ENCODE measurements around the gene NPAS1. TPM values are rescaled to one million over a fixed set of nuclear protein-coding genes. Genes with fewer than 3 reads are reported as not detected.
"Not testable (repeated sequence)": the region's sequence is repeated elsewhere in the genome, so short reads cannot be mapped to it uniquely, and the experiment has no call there.

The NPAS1 gene
- total RNA-seq, 1 donor from 2014 or later: 2.0 TPM

- DNase-seq (ENCODE audit: low read depth): no peak
Measured at GRCh38 chr19:47074621-47075020, 55.0 kb downstream of the NPAS1 start.

GRCh38 chr19:47075179-47075810 is 55.7 kb downstream of the NPAS1 start:
- DNase-seq (ENCODE audit: low read depth): no peak

- DNase-seq (ENCODE audit: low read depth): no peak
Measured at GRCh38 chr19:47075941-47076340, 56.3 kb downstream of the NPAS1 start.

GRCh38 chr19:47078351-47078750 is 58.7 kb downstream of the NPAS1 start:
- DNase-seq (ENCODE audit: low read depth): not testable (repeated sequence)

- no peak for DNase-seq (ENCODE audit: low read depth)
Measured at GRCh38 chr19:47081095-47081494, 61.5 kb downstream of the NPAS1 start.

GRCh38 chr19:47082493-47082892 is 62.9 kb downstream of the NPAS1 start:
- no peak for DNase-seq (ENCODE audit: low read depth)

GRCh38 chr19:47084879-47085439 is 65.3 kb downstream of the NPAS1 start:
- DNase-seq (ENCODE audit: low read depth): no peak

- no peak for DNase-seq (ENCODE audit: low read depth)
Measured at GRCh38 chr19:47086280-47086679, 66.6 kb downstream of the NPAS1 start.

- DNase-seq (ENCODE audit: low read depth): no peak
Measured at GRCh38 chr19:47089767-47090350, 70.2 kb downstream of the NPAS1 start.

- no peak for DNase-seq (ENCODE audit: low read depth)
Measured at GRCh38 chr19:47093254-47093653, 73.6 kb downstream of the NPAS1 start.

GRCh38 chr19:47093841-47094240 is 74.2 kb downstream of the NPAS1 start:
- DNase-seq (ENCODE audit: low read depth): no peak

- DNase-seq (ENCODE audit: low read depth): no peak
Measured at GRCh38 chr19:47094557-47095475, 75.2 kb downstream of the NPAS1 start.

Other genes starting within 250 kb of the NPAS1 start
- gene SLC1A5, start 231.2 kb upstream of the NPAS1 start, total RNA-seq: 32.8 and 49.0 TPM in 2 replicates
- 82.3 and 89.0 TPM in 2 replicates for gene AP2S1, start 169.0 kb upstream of the NPAS1 start, total RNA-seq
- gene ARHGAP35, start 158.8 kb upstream of the NPAS1 start, total RNA-seq: 30.5 and 31.0 TPM in 2 replicates
- 16.0 and 35.3 TPM in 2 replicates for gene TMEM160, start 28.8 kb downstream of the NPAS1 start, total RNA-seq
- 10.1 and 11.3 TPM in 2 replicates for gene ZC3H4, start 93.9 kb downstream of the NPAS1 start, total RNA-seq
- gene SAE1, start 111.0 kb downstream of the NPAS1 start, total RNA-seq: 144 and 177 TPM in 2 replicates
- gene BBC3, start 211.4 kb downstream of the NPAS1 start, total RNA-seq: 13.2 and 18.0 TPM in 2 replicates
- 5.9 and 6.9 TPM in 2 replicates for gene CCDC9, start 236.7 kb downstream of the NPAS1 start, total RNA-seq

Data from myocyte (in vitro differentiated cells).